Hepatocyte (in vitro differentiated cells): Measurements from ENCODE around the gene IL21R.

Source experiments
- CTCF ChIP-seq: fragments of 200-600 bp; sonication (generic); IDR thresholded peaks from 2 replicates; pipeline ENCODE4 v1.5.1; 2016; ENCODE audit warnings: antibody characterized with exemption, mild to moderate bottlenecking; ENCODE audit not compliant: poor library complexity
- EZH2phosphoT487 ChIP-seq: fragments of 200-600 bp; sonication (generic); IDR thresholded peaks from one replicate; pipeline ENCODE4 v1.6.1; 2018; ENCODE audit warnings: antibody characterized with exemption, mild to moderate bottlenecking, low read depth, moderate library complexity; ENCODE audit not compliant: unreplicated experiment, severe bottlenecking

GRCh38 chr16:27378871-27379481 lies 23.0 kb upstream of the IL21R start:
- TF ChIP-seq CTCF: no peak
- no peak for TF ChIP-seq EZH2phosphoT487
